Adrenal gland (tissue), 12 donors: ENCODE measurements around the gene DUSP8. TPM values are rescaled to one million over a fixed set of nuclear protein-coding genes. Genes with fewer than 3 reads are reported as not detected.

Source experiments
- DNase-seq, 7 donors: peaks; one replicate each; pipeline ENCODE4 v3.0.0-alpha.2; 2019 to 2020
- H3K27ac ChIP-seq, 5 donors: fragments of 200-600 bp; sonication (generic) in 4 of 5; 1 replicate in 3 of 5; 2 replicates in 2 of 5; pipeline versions ENCODE4 v1.5.1 to v1.8.0; 2016 to 2020; ENCODE audit warnings: mild to moderate bottlenecking in 1 of 5
- H3K27me3 ChIP-seq: fragments of 200-600 bp; 2 replicates; pipeline ENCODE4 v1.8.0; 2021
- H3K36me3 ChIP-seq, 2 donors: fragments of 200-600 bp; replicated peaks in 1 of 2; 1 replicate in 1 of 2; 2 replicates in 1 of 2; pipeline versions ENCODE4 v1.5.1 to v1.8.0; 2018 to 2022
- H3K4me1 ChIP-seq, 2 donors: fragments of 200-600 bp; replicated peaks in 1 of 2; 1 replicate in 1 of 2; 2 replicates in 1 of 2; pipeline versions ENCODE4 v1.5.1 to v1.8.0; 2018 to 2021
- H3K4me3 ChIP-seq, 4 donors: fragments of 200-600 bp; sonication (generic) in 3 of 4; one replicate each; pipeline ENCODE4 v1.5.1; 2016 to 2018
- H3K9me3 ChIP-seq, 3 donors: fragments of 200-600 bp; sonication (generic) in 1 of 3; replicated peaks in 1 of 3; 1 replicate in 2 of 3; 2 replicates in 1 of 3; pipeline versions ENCODE4 v1.5.1 to v1.8.0; 2016 to 2021
- CTCF ChIP-seq, 6 experiments: fragments of 450-650 bp in 4 of 6; fragments of 200-600 bp in 2 of 6; sonication (generic) in 1 of 6; IDR thresholded peaks; 1 replicate in 5 of 6; 2 replicates in 1 of 6; pipeline versions ENCODE4 v1.5.1 to v1.8.0; 2016 to 2021; ENCODE audit warnings: antibody characterized with exemption in 6 of 6, mild to moderate bottlenecking in 2 of 6, moderate library complexity in 1 of 6
- POLR2A ChIP-seq, 2 donors: fragments of 450-650 bp; IDR thresholded peaks; one replicate each; pipeline ENCODE4 v1.6.1; 2017; ENCODE audit warnings: antibody characterized with exemption in 2 of 2, mild to moderate bottlenecking in 2 of 2, moderate library complexity in 1 of 2
- whole genome bisulfite sequencing, 4 donors: extraction: QIAGEN DNeasy Blood & Tissue Kit in 2 of 4; methylation state at CpG; one replicate each; pipeline versions ENCODE4 v1.1.5 to v1.1.7; 2013 to 2017; 5-methylcytosine and 5-hydroxymethylcytosine counted together
- intact Hi-C, 2 donors: fragments of 100-400 bp; cut with DNase I; formaldehyde crosslinking; loops; one replicate each; pipeline versions ENCODE4 v1.14.1 to v1.15.0; 2022 to 2023
- polyA plus RNA-seq, 3 donors: library from polyadenylated mRNA; stranded (reverse); fragments of 200-250 nt in 2 of 3; fragments of 350-450 nt in 1 of 3; fragmentation: Illumina TruSeq in 1 of 3; extraction: RNeasy Lipid Tissue Mini Kit (QIAGEN cat#74804) in 1 of 3; gene quantifications; one replicate each; pipeline ENCODE4 v1.2.3, GENCODE V29; 2013 to 2014
- total RNA-seq, 9 donors: library from RNA; depleted of rRNA in 4 of 9; stranded (reverse); fragments of >200 nt in 4 of 9; fragments of 120-200 nt in 1 of 9; fragmentation: NEBNext Ultra II Directional in 1 of 9; extraction: Animal tissue kit (Norgen Biotek cat#: 25700) in 1 of 9; gene quantifications; one replicate each; pipeline versions ENCODE4 v1.1.0 to v1.2.4, GENCODE V29; 2013 to 2023
- donor health status: healthy with polysubstance abuse.
- donor health status: Bipolar disorder and iron deficiency.
- donor health status: DM: yes; HTN: yes; CAD: no.
- donor health status: DM: no; HTN: no; CAD: no.
- donor health status: DM: no; HTN: no; CAD: no.
- donor health status: DM: yes; HTN: yes; CAD: no.

DUSP8 gene
- total and polyA plus RNA-seq, 12 donors: 0.22 to 6.3 (median 2.0) TPM

GRCh38 chr11:1534171-1534570 lies 37.9 kb downstream of the DUSP8 start:
- DNase-seq: no peak
- Histone ChIP-seq H3K4me3 (no peak overlapping the region), H3K4me1 (peaks cover 12 to 48% of the 10 kb centered on the region in 2 donors), H3K27me3 (no peaks in the 10 kb centered on the region), H3K36me3 (no peaks in the 10 kb centered on the region), H3K9me3 (no peaks in the 10 kb centered on the region), H3K27ac (no peak overlapping the region)
- 86 to 96% (median 94%) methylated on average over 7 of the region's 7 CpGs for WGBS, 4 donors
- no peak for TF ChIP-seq CTCF (IDR thresholded peaks at IDR 0.05)
- intact Hi-C loops: no loop called here

GRCh38 chr11:1533342-1533725 lies 38.7 kb downstream of the DUSP8 start:
- 83 to 96% (median 87%) methylated on average over 7 to 10 of the region's 10 CpGs for WGBS, 4 donors

GRCh38 chr11:1532606-1533341 lies 39.3 kb downstream of the DUSP8 start:
- peaks cover 12 to 48% of the 10 kb centered on the region in 2 donors for H3K4me1 ChIP-seq
- no peak overlapping the region for H3K4me3 ChIP-seq
- no peaks in the 10 kb centered on the region for H3K27me3 ChIP-seq
- H3K27ac ChIP-seq: peak overlapping the region in 2 of 5 donors; percentile 79 to 86
- WGBS, 4 donors: 74 to 85% (median 82%) methylated on average over 20 of the region's 20 CpGs
- H3K36me3 ChIP-seq: no peaks in the 10 kb centered on the region
- DNase-seq: no peak
- TF ChIP-seq POLR2A (IDR thresholded peaks at IDR 0.05) (no peak), CTCF (IDR thresholded peaks at IDR 0.05) (no peak)
- H3K9me3 ChIP-seq: no peaks in the 10 kb centered on the region
- intact Hi-C loops: no loop called here

More at GRCh38 chr11:1533342-1533725, 38.7 kb downstream of the DUSP8 start:
- no peaks in the 10 kb centered on the region for H3K36me3 ChIP-seq
- H3K27ac ChIP-seq: peak overlapping the region in 1 of 5 donors; percentile 86
- H3K9me3 ChIP-seq: no peaks in the 10 kb centered on the region
- no peak for DNase-seq
- no peak overlapping the region for H3K4me3 ChIP-seq
- H3K27me3 ChIP-seq: no peaks in the 10 kb centered on the region
- TF ChIP-seq POLR2A (IDR thresholded peaks at IDR 0.05): no peak
- TF ChIP-seq CTCF (IDR thresholded peaks at IDR 0.05): no peak
- H3K4me1 ChIP-seq: peaks cover 12 to 48% of the 10 kb centered on the region in 2 donors
- intact Hi-C loops: no loop called here

- Histone ChIP-seq H3K27me3 (no peaks in the 10 kb centered on the region), H3K9me3 (no peaks in the 10 kb centered on the region), H3K27ac (peak overlapping the region in 4 of 5 donors; percentile 60 to 86 (median 74)), H3K4me3 (no peak overlapping the region), H3K36me3 (no peaks in the 10 kb centered on the region), H3K4me1 (peaks cover 12 to 48% of the 10 kb centered on the region in 2 donors)
- intact Hi-C loops: no loop called here
- TF ChIP-seq POLR2A (IDR thresholded peaks at IDR 0.05) (peak in 1 of 2 donors; percentile 76), CTCF (IDR thresholded peaks at IDR 0.05) (no peak)
- WGBS, 4 donors: 46 to 72% (median 53%) methylated on average over 7 to 17 of the region's 17 CpGs
- DNase-seq: peak; percentile 66 to 91 (median 82)
Measured at GRCh38 chr11:1532014-1532586, 40.0 kb downstream of the DUSP8 start.
